Endothelial cell of umbilical vein (primary cell): ENCODE data around the gene BPTF. TPM values are rescaled to one million over a fixed set of nuclear protein-coding genes. Genes with fewer than 3 reads are reported as not detected.

Experiments
- BruUV-seq: library from RNA; stranded (reverse); fragments of 400-500 nt; replicated peaks from 2 replicates; lab custom pipeline; 2021; lab: Mats Ljungman, UMichigan
- CTCF ChIA-PET: fragments of 300-600, 350-600 bp; sonication (Branson Sonifier 250); formaldehyde crosslinking; loops from one replicate; lab custom pipeline; 2021; ENCODE audit warnings: antibody characterized with exemption, inconsistent platforms; lab: Charles Lee
- POLR2A ChIA-PET: fragments of 300-600, 350-600 bp; sonication (Branson Sonifier 250); formaldehyde crosslinking; loops from one replicate; lab custom pipeline; 2021; ENCODE audit warnings: antibody characterized with exemption, inconsistent platforms; lab: Charles Lee
- DNase-seq: peaks from one replicate; pipeline ENCODE4 v3.0.0-alpha.2; 2011; ENCODE audit warnings: low read depth, low spot score
- FAIRE-seq: peaks from 2 replicates; lab custom pipeline; 2011; peaks lifted over from hg19 to GRCh38; lab: Jason Lieb, UNC
- H2AFZ ChIP-seq: 2 replicates; pipeline ENCODE4 v1.6.0; 2012; ENCODE audit warnings: low read depth, low read length, control low read depth, inconsistent platforms
- H3K27ac ChIP-seq: 2 replicates; pipeline ENCODE4 v1.5.1; 2011; ENCODE audit warnings: low read depth, mild to moderate bottlenecking, control low read depth, low read length, moderate library complexity; ENCODE audit not compliant: insufficient read depth
- H3K27me3 ChIP-seq, 2 experiments: 2 replicates each; pipeline versions ENCODE4 v1.6.0 to v1.6.1; 2011; ENCODE audit warnings: low read length in 2 of 2, mixed read lengths in 1 of 2; ENCODE audit not compliant: control insufficient read depth in 2 of 2, insufficient read depth in 2 of 2
- H3K36me3 ChIP-seq, 2 experiments: 2 replicates in 1 of 2; 3 replicates in 1 of 2; pipeline ENCODE4 v1.5.1; 2011; ENCODE audit warnings: low read length in 2 of 2, mild to moderate bottlenecking in 1 of 2, moderate library complexity in 1 of 2; ENCODE audit not compliant: control insufficient read depth in 2 of 2, insufficient read depth in 2 of 2; ENCODE audit errors: extremely low read depth in 1 of 2
- H3K4me1 ChIP-seq: 3 replicates; pipeline ENCODE4 v1.5.1; 2011; ENCODE audit warnings: mild to moderate bottlenecking, low read length; ENCODE audit not compliant: control insufficient read depth, insufficient read depth; ENCODE audit errors: extremely low read depth
- H3K4me2 ChIP-seq: 2 replicates; pipeline ENCODE4 v1.6.1; 2011; ENCODE audit warnings: low read length, control low read depth, mixed read lengths; ENCODE audit not compliant: insufficient read depth
- H3K4me3 ChIP-seq, 3 experiments: fragments of 200-600 bp in 1 of 3; sonication (generic), shearing (Covaris generic) in 1 of 3; replicated peaks in 1 of 3; 2 replicates each; pipeline ENCODE4 v1.5.1; 2011 to 2016; ENCODE audit warnings: control low read depth in 3 of 3, low read length in 3 of 3, mild to moderate bottlenecking in 2 of 3, inconsistent platforms in 1 of 3, low read depth in 1 of 3, moderate library complexity in 1 of 3; ENCODE audit not compliant: insufficient read depth in 1 of 3
- H3K79me2 ChIP-seq: 2 replicates; pipeline ENCODE4 v1.6.0; 2012; ENCODE audit warnings: low read length, inconsistent platforms; ENCODE audit not compliant: control insufficient read depth, insufficient read depth
- H3K9ac ChIP-seq: replicated peaks from 2 replicates; pipeline ENCODE3; 2011; ENCODE audit warnings: low read length, control low read depth; ENCODE audit not compliant: insufficient read depth; ENCODE audit errors: extremely low read depth
- H3K9me1 ChIP-seq: replicated peaks from 3 replicates; pipeline ENCODE4 v1.6.0; 2011; ENCODE audit warnings: mild to moderate bottlenecking, low read length; ENCODE audit not compliant: control insufficient read depth, insufficient read depth; ENCODE audit errors: extremely low read depth
- H3K9me3 ChIP-seq: replicated peaks from 2 replicates; pipeline ENCODE4 v1.5.1; 2012; ENCODE audit warnings: low read length, inconsistent platforms; ENCODE audit not compliant: control insufficient read depth, insufficient read depth
- H4K20me1 ChIP-seq: replicated peaks from 2 replicates; pipeline ENCODE3; 2011; ENCODE audit warnings: mild to moderate bottlenecking, low read length; ENCODE audit not compliant: control insufficient read depth, insufficient read depth; ENCODE audit errors: extremely low read depth
- EZH2 ChIP-seq: IDR thresholded peaks from 2 replicates; pipeline ENCODE4 v1.6.1; 2012; ENCODE audit warnings: borderline replicate concordance, low read depth, mild to moderate bottlenecking, moderate library complexity, low read length, inconsistent platforms; ENCODE audit not compliant: severe bottlenecking
- FOS ChIP-seq: IDR thresholded peaks from 2 replicates; pipeline ENCODE4 v1.6.1; 2011; ENCODE audit warnings: mild to moderate bottlenecking, low read length, moderate library complexity, borderline replicate concordance; ENCODE audit not compliant: insufficient read depth
- GATA2 ChIP-seq: IDR thresholded peaks from 2 replicates; pipeline ENCODE4 v1.7.0; 2011; ENCODE audit warnings: low read depth, mild to moderate bottlenecking, moderate library complexity, mixed read lengths, low read length; ENCODE audit not compliant: insufficient read length, insufficient read depth
- JUN ChIP-seq: IDR thresholded peaks from 2 replicates; pipeline ENCODE4 v1.6.1; 2011; ENCODE audit warnings: borderline replicate concordance, low read depth; ENCODE audit not compliant: insufficient read length, insufficient read depth
- MAX ChIP-seq: IDR thresholded peaks from 2 replicates; pipeline ENCODE4 v1.6.1; 2011; ENCODE audit not compliant: insufficient read depth, insufficient read length
- MYC ChIP-seq: IDR thresholded peaks from one replicate; pipeline ENCODE4 v1.6.1; 2011; ENCODE audit warnings: mild to moderate bottlenecking, low read depth, low read length
- POLR2A ChIP-seq: IDR thresholded peaks from 2 replicates; pipeline ENCODE4 v1.6.1; 2012; ENCODE audit warnings: low read depth, mild to moderate bottlenecking, control low read depth, low read length
- POLR2AphosphoS5 ChIP-seq: IDR thresholded peaks from 2 replicates; pipeline ENCODE4 v1.6.1; 2012; ENCODE audit warnings: low read depth, mild to moderate bottlenecking, control low read depth, low read length, moderate library complexity; ENCODE audit not compliant: insufficient read depth
- dilution Hi-C: fragments of 300-500 bp; cut with MboI; formaldehyde crosslinking; loops from one replicate; pipeline ENCODE4 v1.15.0; 2019; ENCODE audit warnings: low sequenced_read_pairs; ENCODE audit not compliant: extremely low pct_ligation_motif_present
- intact Hi-C: fragments of 100-400 bp; cut with micrococcal nuclease; formaldehyde crosslinking; loops from one replicate; pipeline ENCODE4 v1.10.0; 2022
- polyA plus RNA-seq, 4 experiments: library from polyadenylated mRNA; depleted of rRNA in 3 of 4; stranded (reverse) in 3 of 4; unstranded in 1 of 4; fragments of >200 nt; gene quantifications; 2 replicates each; pipeline versions ENCODE4 v1.2.1 to v1.2.3, GENCODE V29; 2011 to 2012; ENCODE audit warnings: missing spikeins in 1 of 4
- total RNA-seq: library from RNA; stranded (reverse); gene quantifications from 2 replicates; pipeline ENCODE4 v1.2.3, GENCODE V29; 2021
- TF ChIP-seq, protein P1 (sequence below), 2 donors: IDR thresholded peaks; 1 replicate in 1 of 2; 2 replicates in 1 of 2; pipeline ENCODE4 v1.5.1; 2011; ENCODE audit warnings: low read length in 2 of 2, mild to moderate bottlenecking in 2 of 2, moderate library complexity in 2 of 2, control low read depth in 1 of 2, inconsistent platforms in 1 of 2, low read depth in 1 of 2; ENCODE audit not compliant: insufficient read depth in 1 of 2; ENCODE audit errors: extremely low read depth in 1 of 2

The BPTF gene
- total and polyA plus RNA-seq, 2 donors (not counting 3 experiments of a cell fraction or from before 2014, with no cell fraction given) = 41.0 to 88.1 TPM

DNA sequence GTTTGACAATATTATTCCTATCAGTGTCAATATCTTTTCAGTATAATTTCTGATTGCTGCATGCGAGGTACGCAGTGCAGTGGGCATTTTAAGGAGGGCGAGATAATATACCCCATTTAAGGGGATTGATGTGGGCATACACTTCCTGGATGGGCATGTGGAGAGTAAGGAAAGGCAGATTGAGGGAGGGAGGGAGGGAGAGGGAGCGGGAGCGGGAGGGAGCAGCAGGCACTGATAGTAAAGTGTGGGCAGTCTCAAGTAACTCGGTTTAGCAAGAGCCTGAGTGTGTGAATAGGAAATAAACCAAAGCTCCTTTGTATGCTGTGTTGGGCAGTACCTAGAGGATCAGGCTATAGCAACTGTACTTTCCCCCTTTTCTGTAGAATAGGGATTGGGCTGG, 5.1 kb downstream of the BPTF start:
- Histone ChIP-seq H3K9me1 (no peaks in the 10 kb centered on the region), H2AFZ (no peak overlapping the region), H3K4me1 (peaks cover 13% of the 10 kb centered on the region), H3K9me3 (no peaks in the 10 kb centered on the region), H4K20me1 (peaks cover 11% of the 10 kb centered on the region), H3K79me2 (peaks cover 82% of the 10 kb centered on the region), H3K27ac (no peak overlapping the region), H3K4me3 (no peak overlapping the region), H3K9ac (no peak overlapping the region), H3K36me3 (peaks cover 0 to 2% of the 10 kb centered on the region in 2 experiments), H3K4me2 (no peak overlapping the region), H3K27me3 (no peaks in the 10 kb centered on the region)
- no TSS peak for BruUV-seq
- TF ChIP-seq, protein P1, sequence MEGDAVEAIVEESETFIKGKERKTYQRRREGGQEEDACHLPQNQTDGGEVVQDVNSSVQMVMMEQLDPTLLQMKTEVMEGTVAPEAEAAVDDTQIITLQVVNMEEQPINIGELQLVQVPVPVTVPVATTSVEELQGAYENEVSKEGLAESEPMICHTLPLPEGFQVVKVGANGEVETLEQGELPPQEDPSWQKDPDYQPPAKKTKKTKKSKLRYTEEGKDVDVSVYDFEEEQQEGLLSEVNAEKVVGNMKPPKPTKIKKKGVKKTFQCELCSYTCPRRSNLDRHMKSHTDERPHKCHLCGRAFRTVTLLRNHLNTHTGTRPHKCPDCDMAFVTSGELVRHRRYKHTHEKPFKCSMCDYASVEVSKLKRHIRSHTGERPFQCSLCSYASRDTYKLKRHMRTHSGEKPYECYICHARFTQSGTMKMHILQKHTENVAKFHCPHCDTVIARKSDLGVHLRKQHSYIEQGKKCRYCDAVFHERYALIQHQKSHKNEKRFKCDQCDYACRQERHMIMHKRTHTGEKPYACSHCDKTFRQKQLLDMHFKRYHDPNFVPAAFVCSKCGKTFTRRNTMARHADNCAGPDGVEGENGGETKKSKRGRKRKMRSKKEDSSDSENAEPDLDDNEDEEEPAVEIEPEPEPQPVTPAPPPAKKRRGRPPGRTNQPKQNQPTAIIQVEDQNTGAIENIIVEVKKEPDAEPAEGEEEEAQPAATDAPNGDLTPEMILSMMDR (IDR thresholded peaks at IDR 0.05; ENCODE audit: extremely low read depth in 1 of 2, insufficient read depth in 1 of 2, low read depth in 1 of 2, low read length in 2 of 2) = no peak
- POLR2A ChIA-PET = no interaction called here
- no peak for FAIRE-seq
- DNase-seq = no peak
- CTCF ChIA-PET = no interaction called here
- dilution Hi-C loops (no loop called here), intact Hi-C loops (no loop called here)

DNA sequence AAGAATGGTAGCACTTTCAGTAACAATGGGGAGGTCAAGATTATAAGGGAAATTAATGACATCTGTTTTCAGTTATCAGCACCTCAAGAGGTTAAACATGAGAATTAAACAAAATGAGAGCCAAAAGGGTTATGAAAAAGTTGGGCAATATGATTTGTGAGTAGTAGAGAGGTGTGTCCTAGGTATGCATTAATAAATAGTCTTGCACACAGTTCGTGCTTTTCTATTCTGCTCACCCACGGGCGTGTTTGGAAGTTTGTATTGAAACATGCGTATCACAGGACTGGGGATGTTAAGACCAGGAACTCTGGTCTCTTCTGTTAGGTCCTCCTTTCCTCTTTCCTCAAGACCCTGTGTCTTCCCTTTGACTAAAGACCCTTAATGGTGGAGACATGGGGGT, 6.0 kb downstream of the BPTF start:
- Histone ChIP-seq H2AFZ (no peak overlapping the region), H3K9ac (no peak overlapping the region), H3K36me3 (peaks cover 0 to 2% of the 10 kb centered on the region in 2 experiments), H3K9me1 (no peaks in the 10 kb centered on the region), H3K27ac (no peak overlapping the region), H3K9me3 (no peaks in the 10 kb centered on the region), H3K27me3 (no peaks in the 10 kb centered on the region), H3K4me3 (no peak overlapping the region), H3K4me1 (peaks cover 13% of the 10 kb centered on the region), H3K79me2 (peaks cover 85% of the 10 kb centered on the region), H3K4me2 (no peak overlapping the region), H4K20me1 (peaks cover 14% of the 10 kb centered on the region)
- ChIA-PET POLR2A (no interaction called here), CTCF (no interaction called here)
- FAIRE-seq (no peak), DNase-seq (no peak)
- intact Hi-C loops = no loop called here
- no TSS peak for BruUV-seq
- no peak for TF ChIP-seq GATA2
- TF ChIP-seq, protein P1 (IDR thresholded peaks at IDR 0.05; ENCODE audit: extremely low read depth in 1 of 2, insufficient read depth in 1 of 2, low read depth in 1 of 2, low read length in 2 of 2) = no peak
- no peak for TF ChIP-seq EZH2
- TF ChIP-seq MYC = no peak
- TF ChIP-seq POLR2AphosphoS5 = no peak
- TF ChIP-seq JUN = no peak
- TF ChIP-seq FOS = no peak
- no peak for TF ChIP-seq MAX
- no peak for TF ChIP-seq POLR2A
- dilution Hi-C loops = no loop called here
